GM10266 (cell line): ENCODE measurements around the gene ECSIT.
A peak's percentile ranks its signal among the peaks of the same experiment; 100 is the strongest.

Experiments
- DNase-seq: peaks from one replicate; pipeline ENCODE4 v3.0.0; 2012; ENCODE audit errors: extremely low spot score
- CTCF ChIP-seq: IDR thresholded peaks from 2 replicates; pipeline ENCODE4 v1.5.1; 2012; ENCODE audit warnings: mild to moderate bottlenecking, low read depth; ENCODE audit not compliant: control insufficient read depth, insufficient read depth; ENCODE audit errors: missing control alignments

The ECSIT gene

DNA sequence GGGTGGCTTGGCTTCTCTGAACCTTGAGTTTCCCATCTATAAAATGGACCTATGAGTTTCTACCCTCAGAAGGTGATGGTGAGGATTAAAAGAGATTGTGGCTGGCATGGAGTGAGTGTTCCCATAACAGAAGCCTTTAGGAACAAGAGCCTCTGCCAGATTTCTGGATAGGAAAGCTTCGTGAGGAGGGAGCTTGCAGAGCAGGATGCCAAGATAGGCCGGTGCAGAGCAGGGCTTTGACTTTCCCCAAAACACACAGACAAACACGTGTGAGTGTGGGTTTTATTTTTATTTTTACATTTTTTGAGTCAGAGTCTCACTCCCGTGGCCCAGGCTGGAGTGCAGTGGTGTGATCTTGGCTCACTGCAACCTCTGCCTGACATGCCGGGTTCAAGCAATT, 6.0 kb upstream of the ECSIT start:
- no peak for TF ChIP-seq CTCF
- no peak for DNase-seq

GRCh38 chr19:11534538-11534937, 5.6 kb upstream of the ECSIT start:
- DNase-seq, result no peak
- TF ChIP-seq CTCF, result no peak

DNA sequence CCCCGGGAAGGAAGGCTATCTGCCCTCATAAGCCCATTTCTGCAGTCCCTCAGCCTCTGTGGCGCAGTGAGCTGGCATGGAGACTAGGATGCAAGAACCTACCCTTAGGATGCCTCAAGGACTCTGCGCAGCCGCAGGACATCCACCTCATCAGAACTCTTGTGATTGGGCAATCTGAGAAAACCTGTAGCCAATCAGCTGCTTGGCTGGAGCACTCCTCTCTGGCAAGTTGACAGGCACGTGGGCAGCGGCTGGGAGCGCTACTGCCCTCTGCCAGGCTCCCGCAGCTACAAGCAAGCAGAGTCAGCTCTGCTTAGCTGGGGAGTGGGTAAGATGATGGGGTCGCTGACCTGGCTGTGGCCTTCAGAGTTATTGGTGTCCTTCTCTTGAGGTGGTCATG, 1.5 kb upstream of the ECSIT start:
- peak; percentile 34 for DNase-seq

DNA sequence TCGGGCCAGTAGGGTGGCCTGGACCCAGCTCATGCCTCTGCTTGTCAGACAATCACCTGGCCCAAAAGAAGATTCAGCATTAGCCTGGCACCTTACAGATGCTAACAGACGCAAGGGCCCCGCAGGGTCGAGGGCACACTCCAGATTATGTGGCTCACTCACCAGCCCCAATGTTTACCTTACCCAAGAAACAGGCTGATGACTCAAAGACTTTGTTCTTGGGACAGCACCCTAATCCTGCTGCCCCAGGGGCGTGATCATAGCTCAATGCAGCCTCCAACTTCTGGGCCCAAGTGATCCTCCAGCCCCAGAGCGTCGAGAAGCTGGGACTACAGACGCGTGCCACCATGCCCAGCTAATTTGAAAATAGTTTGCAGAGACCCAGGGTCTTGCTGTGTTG, 9.8 kb downstream of the ECSIT start:
- DNase-seq, result no peak
- TF ChIP-seq CTCF, result no peak

More for the DNA sequence above, 1.5 kb upstream of the ECSIT start:
- no peak for TF ChIP-seq CTCF

- DNase-seq, result no peak
- TF ChIP-seq CTCF, result no peak
Observed at GRCh38 chr19:11513946-11514345, 15.0 kb downstream of the ECSIT start.

DNA sequence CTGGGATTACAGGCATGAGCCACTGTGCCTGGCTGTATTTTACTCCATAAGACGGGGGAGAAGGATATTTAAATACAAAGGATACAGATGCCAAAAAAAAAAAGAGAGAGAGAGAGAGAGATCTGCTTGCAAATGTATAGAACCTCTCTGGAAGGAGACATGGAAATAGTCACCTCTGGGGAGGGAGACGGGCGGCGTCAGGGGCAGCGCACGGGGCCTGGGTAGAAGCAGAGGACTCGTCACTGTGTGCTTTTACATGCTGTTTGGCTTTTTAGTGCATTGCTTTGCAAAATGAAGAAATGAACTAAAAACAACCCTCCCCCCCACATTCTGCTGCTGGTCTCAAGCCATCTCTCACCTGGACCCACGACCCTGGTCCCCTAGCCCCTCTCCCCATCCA, 18.5 kb downstream of the ECSIT start:
- no peak for DNase-seq
- TF ChIP-seq CTCF, result no peak

- TF ChIP-seq CTCF, result no peak
- no peak for DNase-seq
Observed at GRCh38 chr19:11507370-11508078, 21.4 kb downstream of the ECSIT start.
